Endothelial cell of coronary artery (primary cell): ENCODE measurements around the gene VTI1B. TPM values are rescaled to one million over a fixed set of nuclear protein-coding genes. Genes with fewer than 3 reads are reported as not detected.

Source experiments
- total RNA-seq: library from RNA; depleted of rRNA; stranded (reverse); fragments of >200 nt; gene quantifications from 2 replicates; pipeline ENCODE4 v1.2.3, GENCODE V29; 2014

The VTI1B gene
- total RNA-seq: 51.8 and 75.7 TPM in 2 replicates

GRCh38 chr14:67674480-67675218, at the start of gene VTI1B:
TSS of gene VTI1B (minus strand) at chr14:67674632. CDS start at chr14:67674489, 143 bp downstream.

GRCh38 chr14:67701492-67701891, 27.1 kb upstream of the VTI1B start, which contains the start of gene RDH12:
TSS of gene RDH12 (plus strand) at chr14:67701886. CDS start at chr14:67722643, 20,757 bp downstream.

GRCh38 chr14:67695394-67695949, 21.0 kb upstream of the VTI1B start, which contains the start of gene RDH11:
TSS of gene RDH11 (minus strand) at chr14:67695764. CDS start at chr14:67695703, 61 bp downstream.

GRCh38 chr14:67619446-67620216, 54.8 kb downstream of the VTI1B start, which contains the start of gene ARG2:
TSS of gene ARG2 (plus strand) at chr14:67619920. CDS start at chr14:67619978, 58 bp downstream.

DNA sequence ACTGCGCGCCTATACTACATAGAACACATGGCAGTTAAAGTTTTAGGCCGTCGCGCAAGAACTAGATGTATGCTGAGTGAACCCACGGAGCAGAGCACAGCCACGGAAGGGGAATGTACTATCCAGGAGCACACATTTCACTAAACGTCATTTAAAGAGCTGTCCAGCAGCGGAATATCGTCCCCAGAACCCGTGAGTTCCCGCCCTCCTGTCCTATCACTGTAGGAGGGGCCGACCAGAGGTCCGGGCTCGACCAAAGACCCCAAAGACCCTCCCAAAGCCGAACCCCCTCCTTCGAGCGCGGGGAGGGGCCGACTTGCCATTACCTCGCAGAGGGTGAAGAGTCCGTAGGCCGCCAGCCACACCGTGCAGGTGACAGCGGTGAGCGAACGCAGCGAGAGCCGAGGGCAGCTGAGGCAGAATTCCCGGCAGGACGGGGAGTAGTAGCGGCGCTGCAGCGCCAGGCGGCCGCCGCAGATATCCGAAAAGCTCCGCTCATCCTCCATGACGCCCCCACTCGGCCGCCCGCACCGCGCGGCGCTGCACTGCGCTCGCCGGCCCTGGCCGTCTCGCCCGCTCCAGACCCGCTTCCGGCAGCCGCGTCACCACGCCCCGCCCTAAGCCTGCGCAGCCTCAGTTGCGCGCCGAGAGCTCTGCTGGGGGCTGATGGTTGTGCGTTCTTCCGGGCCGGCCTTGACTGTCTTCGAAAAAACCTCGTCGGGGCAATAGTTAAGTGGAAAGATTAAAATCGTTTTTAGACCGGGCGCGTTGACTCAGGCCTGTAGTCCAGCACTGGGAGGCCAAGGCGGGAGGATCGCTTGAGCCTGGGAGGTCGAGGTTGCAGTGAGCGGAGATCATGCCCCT, 74.5 kb downstream of the VTI1B start, which contains the start of gene PIGH:
PIGH (minus strand) TSS at position 571 of the 864 bp plus-strand sequence; CDS start at position 506, 65 bp downstream.

Other genes starting within 250 kb of the VTI1B start
- gene TMEM229B, start 185.9 kb downstream of the VTI1B start, total RNA-seq: under 0.01 and 0.19 TPM in 2 replicates
- gene PLEKHH1, start 141.3 kb downstream of the VTI1B start, total RNA-seq: 0.27 and 0.38 TPM in 2 replicates
- gene PIGH, start 74.4 kb downstream of the VTI1B start, total RNA-seq: 6.8 and 8.0 TPM in 2 replicates
- gene ARG2, start 54.7 kb downstream of the VTI1B start, total RNA-seq: 15.1 and 22.9 TPM in 2 replicates
- 74.2 and 84.0 TPM in 2 replicates for gene RDH11, start 21.1 kb upstream of the VTI1B start, total RNA-seq
- not detected in 2 replicates for gene RDH12, start 27.3 kb upstream of the VTI1B start, total RNA-seq
- gene ZFYVE26, start 142.0 kb upstream of the VTI1B start, total RNA-seq: 13.4 and 15.3 TPM in 2 replicates
- gene RAD51B, start 145.1 kb upstream of the VTI1B start, total RNA-seq: 11.4 and 12.8 TPM in 2 replicates